ENCODE measurements around the gene CDK15. TPM values are rescaled to one million over a fixed set of nuclear protein-coding genes. Genes with fewer than 3 reads are reported as not detected.

The CDK15 gene
- polyA plus RNA-seq, 2 of the 4 experiments (the other 2 are of a cell fraction), result not detected

DNA sequence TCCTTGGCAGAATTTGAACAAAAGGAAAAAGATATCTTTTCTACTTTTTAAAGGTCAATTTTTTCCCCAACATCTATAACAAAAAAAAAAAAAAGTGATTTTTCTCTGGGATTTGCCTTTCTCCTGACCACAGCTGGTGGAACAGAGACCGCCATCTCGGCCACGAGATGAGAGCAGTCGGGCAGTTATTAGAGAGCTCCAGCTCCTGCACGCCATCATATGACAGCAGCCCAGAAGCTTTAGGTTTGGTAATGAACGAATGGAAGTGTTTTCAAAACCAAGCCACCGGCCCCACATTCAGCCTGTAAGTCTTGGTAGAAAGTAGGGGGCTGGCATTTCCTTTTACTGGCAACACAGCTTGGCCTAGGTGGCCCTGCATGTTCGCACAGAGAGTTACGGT, 132.4 kb downstream of the CDK15 start:
- no peak overlapping the region for H3K4me2 ChIP-seq
- CTCF ChIA-PET, result interaction anchor here (0.9 to 1.8 kb wide), 2 partner anchors 9 to 21 kb away, joined by 3 to 4 read pairs; no protein-coding TSS in a partner anchor
- FAIRE-seq, result no peak

DNA sequence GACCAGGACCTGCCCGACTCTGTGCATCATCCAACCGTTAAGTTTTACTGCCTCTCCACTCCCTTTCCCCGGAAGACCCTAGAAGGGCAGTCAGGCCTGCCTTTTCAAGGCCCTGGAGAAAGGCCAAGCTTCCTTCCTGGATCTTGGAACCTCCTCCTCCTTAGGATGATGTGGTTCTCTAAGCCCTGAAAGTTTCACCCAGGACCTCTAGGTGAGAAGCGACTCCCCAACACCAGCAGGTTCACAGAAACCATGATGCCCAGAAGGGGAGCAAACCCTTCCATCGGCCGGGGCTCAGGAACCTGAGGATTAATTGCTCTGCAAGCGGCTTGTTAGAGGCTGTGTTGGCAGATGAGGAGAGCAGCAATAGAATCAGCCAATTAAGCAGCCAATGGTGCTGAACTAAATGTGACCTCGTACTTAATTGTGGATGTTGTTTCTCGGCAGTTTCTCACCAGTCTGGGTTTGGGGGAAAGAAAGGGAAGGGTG, 133.2 kb downstream of the CDK15 start:
- ChIA-PET POLR2A (no interaction called here), CTCF (interaction anchor here (0.9 to 1.8 kb wide), 2 partner anchors 10 to 20 kb away, joined by 3 to 4 read pairs; no protein-coding TSS in a partner anchor)
- FAIRE-seq, result no peak
- ATAC-seq, result no peak
- no peak overlapping the region for H3K27ac ChIP-seq
- 0 out of 3 replicates have a peak, but pooled peaks cover 2% of the 10 kb centered on the region for H3K9me3 ChIP-seq
- WGBS (ENCODE audit: missing lambda C conversion rate), result 65% methylated on average over 9 of the region's 9 CpGs
- no peak overlapping the region for H3K4me2 ChIP-seq
- TF ChIP-seq RNF2 (IDR thresholded peaks at IDR 0.05; ENCODE audit: borderline replicate concordance, low read depth), result no peak
- TF ChIP-seq MAFK (IDR thresholded peaks at IDR 0.05; ENCODE audit: partially characterized antibody), result no peak
- no peak for TF ChIP-seq EP300 (IDR thresholded peaks at IDR 0.05)
- TF ChIP-seq, protein P1, sequence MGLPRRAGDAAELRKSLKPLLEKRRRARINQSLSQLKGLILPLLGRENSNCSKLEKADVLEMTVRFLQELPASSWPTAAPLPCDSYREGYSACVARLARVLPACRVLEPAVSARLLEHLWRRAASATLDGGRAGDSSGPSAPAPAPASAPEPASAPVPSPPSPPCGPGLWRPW (IDR thresholded peaks at IDR 0.05), result no peak
- no peak for TF ChIP-seq CBX8 (IDR thresholded peaks at IDR 0.05)
- TF ChIP-seq ZSCAN20 (CRISPR knock-in tag; IDR thresholded peaks at IDR 0.05), result no peak
- TF ChIP-seq FOSB (CRISPR knock-in tag; IDR thresholded peaks at IDR 0.05), result no peak
- TF ChIP-seq ELK1 (IDR thresholded peaks at IDR 0.05; ENCODE audit: low read depth, low read length), result no peak
- no peak for TF ChIP-seq BCL3 (IDR thresholded peaks at IDR 0.05)
- no peak for TF ChIP-seq KDM1A (IDR thresholded peaks at IDR 0.05; ENCODE audit: low read depth)
- TF ChIP-seq CHD2 (IDR thresholded peaks at IDR 0.05; ENCODE audit: low read length, partially characterized antibody), result no peak
- DNase-seq (ENCODE audit: low read depth in 1 of 2, low spot score in 1 of 2), result no peak
- no peak overlapping the region for H3K4me3 ChIP-seq
- no peaks in the 10 kb centered on the region for H3K4me1 ChIP-seq

More for the DNA sequence above, 132.4 kb downstream of the CDK15 start:
- POLR2A ChIA-PET, result no interaction called here
- Histone ChIP-seq H3K27ac (no peak overlapping the region), H3K4me3 (no peak overlapping the region), H3K9me3 (0 out of 3 replicates have a peak, but pooled peaks cover 2% of the 10 kb centered on the region), H3K4me1 (no peaks in the 10 kb centered on the region)
- DNase-seq (ENCODE audit: low read depth in 1 of 2, low spot score in 1 of 2), result no peak
- WGBS (ENCODE audit: missing lambda C conversion rate), result 67% methylated on average over 9 of the region's 9 CpGs
- TF ChIP-seq POLR2A (IDR thresholded peaks at IDR 0.05; ENCODE audit: low read length) (no peak), ATOH8 (CRISPR knock-in tag; IDR thresholded peaks at IDR 0.05; ENCODE audit: low read depth) (no peak), KDM1A (IDR thresholded peaks at IDR 0.05; ENCODE audit: low read depth) (no peak), RNF2 (IDR thresholded peaks at IDR 0.05; ENCODE audit: borderline replicate concordance, low read depth) (no peak), FOSL2 (IDR thresholded peaks at IDR 0.05) (no peak), FOSL2 (CRISPR knock-in tag; IDR thresholded peaks at IDR 0.05) (no peak), SREBF2 (IDR thresholded peaks at IDR 0.05) (no peak), ELK1 (IDR thresholded peaks at IDR 0.05; ENCODE audit: low read depth, low read length) (no peak), ZFP36 (IDR thresholded peaks at IDR 0.05; ENCODE audit: borderline replicate concordance, partially characterized antibody) (no peak), KDM5A (IDR thresholded peaks at IDR 0.05) (no peak), ZSCAN20 (CRISPR knock-in tag; IDR thresholded peaks at IDR 0.05) (no peak), BCL3 (IDR thresholded peaks at IDR 0.05) (no peak), CHD2 (IDR thresholded peaks at IDR 0.05; ENCODE audit: low read length, partially characterized antibody) (no peak), SMC3 (IDR thresholded peaks at IDR 0.05) (no peak), EP300 (IDR thresholded peaks at IDR 0.05) (no peak), ZC3H11A (IDR thresholded peaks at IDR 0.05) (no peak), HEYL (CRISPR knock-in tag; IDR thresholded peaks at IDR 0.05) (no peak)
- TF ChIP-seq, protein P2, sequence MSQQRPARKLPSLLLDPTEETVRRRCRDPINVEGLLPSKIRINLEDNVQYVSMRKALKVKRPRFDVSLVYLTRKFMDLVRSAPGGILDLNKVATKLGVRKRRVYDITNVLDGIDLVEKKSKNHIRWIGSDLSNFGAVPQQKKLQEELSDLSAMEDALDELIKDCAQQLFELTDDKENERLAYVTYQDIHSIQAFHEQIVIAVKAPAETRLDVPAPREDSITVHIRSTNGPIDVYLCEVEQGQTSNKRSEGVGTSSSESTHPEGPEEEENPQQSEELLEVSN (IDR thresholded peaks at IDR 0.05; ENCODE audit: borderline replicate concordance, low read depth), result no peak
- TF ChIP-seq, protein P1 (IDR thresholded peaks at IDR 0.05), result no peak
- TF ChIP-seq, protein P3, sequence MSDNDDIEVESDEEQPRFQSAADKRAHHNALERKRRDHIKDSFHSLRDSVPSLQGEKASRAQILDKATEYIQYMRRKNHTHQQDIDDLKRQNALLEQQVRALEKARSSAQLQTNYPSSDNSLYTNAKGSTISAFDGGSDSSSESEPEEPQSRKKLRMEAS (IDR thresholded peaks at IDR 0.05), result no peak
- ATAC-seq, result no peak

Data from A549 (cell line).